GM06990 (cell line): ENCODE data around the gene HLA-DRB1.
"Not testable (repeated sequence)": the region's sequence is repeated elsewhere in the genome, so short reads cannot be mapped to it uniquely, and the experiment has no call there.

Experiments used
- DNase-seq: peaks from one replicate; pipeline ENCODE4 v3.0.0-alpha.2; 2011; ENCODE audit not compliant: insufficient read length; ENCODE audit errors: extremely low read depth
- H3K27me3 ChIP-seq: replicated peaks from 2 replicates; pipeline ENCODE4 v1.6.0; 2011; ENCODE audit warnings: low read length; ENCODE audit not compliant: control insufficient read depth, insufficient read depth
- H3K36me3 ChIP-seq: 2 replicates; pipeline ENCODE4 v1.5.1; 2011; ENCODE audit warnings: low read length; ENCODE audit not compliant: control insufficient read depth, insufficient read depth
- H3K4me3 ChIP-seq: replicated peaks from 2 replicates; pipeline ENCODE4 v1.5.1; 2011; ENCODE audit warnings: low read depth, mild to moderate bottlenecking, control low read depth, low read length
- TF ChIP-seq, protein P1 (sequence below): IDR thresholded peaks from 2 replicates; pipeline ENCODE4 v1.5.1; 2011; ENCODE audit warnings: low read length, control low read depth, mild to moderate bottlenecking, inconsistent platforms; ENCODE audit not compliant: insufficient read depth, poor library complexity, severe bottlenecking

Gene HLA-DRB1

DNA sequence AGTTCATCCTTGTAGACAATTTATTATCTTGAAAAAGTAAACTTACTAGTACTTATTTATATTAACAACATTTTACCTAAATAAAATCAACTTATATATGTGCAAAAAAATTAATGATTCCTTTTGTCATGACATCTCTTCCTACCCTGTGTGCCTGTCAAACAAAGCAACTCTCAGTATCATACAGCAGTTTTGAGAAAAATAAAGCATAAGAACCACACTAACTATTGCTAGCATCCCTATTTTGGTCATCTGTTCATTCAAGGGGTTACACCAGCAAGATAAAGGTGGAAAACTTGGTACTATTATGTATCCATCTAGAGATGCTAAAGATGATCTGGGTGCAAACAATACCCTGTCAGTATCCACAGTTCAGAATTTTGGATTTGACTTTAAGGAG lies 7.4 kb upstream of the HLA-DRB1 start:
- Histone ChIP-seq H3K27me3 (no peaks in the 10 kb centered on the region), H3K36me3 (no peaks in the 10 kb centered on the region), H3K4me3 (no peak overlapping the region)
- DNase-seq, result no peak
- TF ChIP-seq, protein P1, sequence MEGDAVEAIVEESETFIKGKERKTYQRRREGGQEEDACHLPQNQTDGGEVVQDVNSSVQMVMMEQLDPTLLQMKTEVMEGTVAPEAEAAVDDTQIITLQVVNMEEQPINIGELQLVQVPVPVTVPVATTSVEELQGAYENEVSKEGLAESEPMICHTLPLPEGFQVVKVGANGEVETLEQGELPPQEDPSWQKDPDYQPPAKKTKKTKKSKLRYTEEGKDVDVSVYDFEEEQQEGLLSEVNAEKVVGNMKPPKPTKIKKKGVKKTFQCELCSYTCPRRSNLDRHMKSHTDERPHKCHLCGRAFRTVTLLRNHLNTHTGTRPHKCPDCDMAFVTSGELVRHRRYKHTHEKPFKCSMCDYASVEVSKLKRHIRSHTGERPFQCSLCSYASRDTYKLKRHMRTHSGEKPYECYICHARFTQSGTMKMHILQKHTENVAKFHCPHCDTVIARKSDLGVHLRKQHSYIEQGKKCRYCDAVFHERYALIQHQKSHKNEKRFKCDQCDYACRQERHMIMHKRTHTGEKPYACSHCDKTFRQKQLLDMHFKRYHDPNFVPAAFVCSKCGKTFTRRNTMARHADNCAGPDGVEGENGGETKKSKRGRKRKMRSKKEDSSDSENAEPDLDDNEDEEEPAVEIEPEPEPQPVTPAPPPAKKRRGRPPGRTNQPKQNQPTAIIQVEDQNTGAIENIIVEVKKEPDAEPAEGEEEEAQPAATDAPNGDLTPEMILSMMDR, result no peak

DNA sequence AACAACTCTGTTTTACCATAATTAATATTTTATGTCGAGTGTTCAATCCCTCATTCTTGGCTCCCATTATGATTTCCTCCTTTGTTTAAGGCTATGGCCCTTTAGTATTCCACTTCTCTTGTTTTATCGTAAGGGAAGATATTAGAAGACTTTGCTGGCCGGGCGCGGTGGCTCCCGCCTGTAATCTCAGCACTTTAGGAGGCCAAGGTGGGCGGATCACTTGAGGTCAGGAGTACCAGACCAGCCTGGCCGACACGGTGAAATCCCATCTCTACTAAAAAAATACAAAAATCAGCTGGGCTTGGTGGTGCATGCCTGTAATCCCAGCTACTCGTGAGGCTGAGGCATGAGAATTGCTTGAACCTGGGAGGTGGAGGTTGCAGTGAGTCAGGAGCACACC lies 1.1 kb upstream of the HLA-DRB1 start:
- not testable (repeated sequence) for H3K36me3 ChIP-seq, H3K4me3 ChIP-seq, DNase-seq, H3K27me3 ChIP-seq

DNA sequence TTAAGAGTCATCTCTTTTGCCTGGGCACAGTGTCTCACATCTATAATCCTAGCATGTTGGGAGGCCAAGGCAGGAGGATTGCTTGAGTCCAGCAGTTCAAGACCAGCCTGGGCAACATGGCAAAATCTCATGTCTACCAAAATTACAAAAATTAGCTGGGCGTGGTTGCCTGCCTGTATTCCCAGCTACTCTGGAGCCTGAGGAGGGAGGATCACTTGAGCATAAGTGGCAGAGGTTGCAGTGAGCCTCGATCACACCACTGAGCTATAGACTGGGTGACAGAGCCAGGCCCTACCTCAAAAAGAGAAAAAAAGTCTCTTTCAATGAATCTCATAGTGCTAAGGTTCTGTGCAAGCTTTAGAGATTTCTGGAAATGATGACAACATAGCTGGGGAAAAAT lies 1.5 kb downstream of the HLA-DRB1 start:
- TF ChIP-seq, protein P1, result no peak
- no peak for DNase-seq
- H3K4me3 ChIP-seq, result peak overlapping the region; percentile 52
- no peaks in the 10 kb centered on the region for H3K27me3 ChIP-seq
- H3K36me3 ChIP-seq, result no peaks in the 10 kb centered on the region

DNA sequence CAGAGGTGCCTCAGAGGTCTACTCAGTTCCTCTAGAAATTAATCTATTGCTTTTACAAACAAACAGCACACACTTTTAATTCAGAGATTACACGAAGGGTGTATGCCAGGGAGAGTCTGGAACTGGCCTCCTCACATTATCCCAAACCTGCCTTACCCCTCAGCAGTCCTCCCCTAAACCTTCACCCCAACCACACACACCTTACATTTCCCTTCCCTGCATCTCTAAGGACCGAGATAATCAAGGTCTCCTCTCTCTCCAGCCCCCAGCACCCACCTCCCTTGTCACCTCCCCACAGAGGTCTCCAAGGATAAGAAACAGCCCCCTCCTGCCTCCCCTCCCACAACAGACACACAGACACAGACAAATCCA lies 6.1 kb downstream of the HLA-DRB1 start:
- no peak for DNase-seq
- TF ChIP-seq, protein P1, result no peak
- Histone ChIP-seq H3K36me3 (peaks cover 3% of the 10 kb centered on the region; the same call in 1 of the 2 replicates), H3K4me3 (no peak overlapping the region), H3K27me3 (no peaks in the 10 kb centered on the region)

DNA sequence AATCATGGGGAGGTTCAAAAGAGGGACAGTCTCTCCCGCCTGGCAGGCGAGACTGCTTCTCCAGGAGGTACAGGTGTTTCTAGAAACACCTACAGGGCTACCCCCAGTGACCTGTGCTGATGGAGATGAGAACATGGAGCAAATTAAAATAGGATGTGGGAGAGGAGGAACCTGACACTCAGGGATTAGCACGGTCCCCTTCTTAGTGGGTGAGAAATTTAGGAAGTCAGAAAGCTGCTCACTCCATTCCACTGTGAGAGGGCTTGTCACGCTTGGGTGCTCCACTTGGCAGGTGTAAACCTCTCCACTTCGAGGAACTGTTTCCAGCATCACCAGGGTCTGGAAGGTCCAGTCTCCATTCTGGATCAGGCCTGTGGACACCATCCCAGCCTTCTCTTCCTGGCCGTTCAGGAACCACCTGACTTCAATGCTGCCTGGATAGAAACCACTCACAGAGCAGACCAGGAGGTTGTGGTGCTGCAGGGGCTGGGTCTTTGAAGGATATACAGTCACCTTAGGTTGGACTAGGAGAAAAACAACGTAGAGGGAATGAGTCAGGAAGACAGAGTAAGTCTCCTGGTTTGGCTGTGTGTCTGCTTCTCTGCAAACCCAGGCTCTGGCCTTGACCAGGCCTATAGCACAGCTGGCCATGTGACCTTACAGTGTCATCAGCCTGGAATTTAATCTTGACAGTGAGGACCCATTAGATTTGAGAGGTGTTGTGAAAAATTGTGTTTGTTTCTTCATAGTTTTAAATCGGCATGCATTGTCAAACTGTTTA lies 8.1 kb downstream of the HLA-DRB1 start:
- Histone ChIP-seq H3K36me3 (peaks cover 3% of the 10 kb centered on the region; the same call in 1 of the 2 replicates), H3K4me3 (no peak overlapping the region), H3K27me3 (no peaks in the 10 kb centered on the region)
- TF ChIP-seq, protein P1, result no peak
- DNase-seq, result no peak

DNA sequence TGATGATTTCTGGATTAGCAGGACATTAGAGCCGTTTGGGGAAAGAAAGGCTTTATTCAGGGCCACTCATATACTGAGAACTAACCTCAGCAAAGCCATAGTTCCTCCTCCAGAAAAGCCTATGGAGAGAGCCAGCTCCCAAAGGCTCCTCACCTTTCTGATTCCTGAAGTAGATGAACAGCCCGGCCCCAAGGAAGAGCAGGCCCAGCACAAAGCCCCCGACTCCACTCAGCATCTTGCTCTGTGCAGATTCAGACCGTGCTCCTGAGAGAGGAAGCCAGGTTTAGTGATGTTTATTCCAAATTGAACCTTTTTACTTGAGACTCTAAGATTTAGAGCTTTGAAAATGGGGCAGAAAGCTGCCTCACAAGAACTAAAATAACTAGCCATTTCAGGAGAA lies 9.1 kb downstream of the HLA-DRB1 start:
- no peak for DNase-seq
- Histone ChIP-seq H3K4me3 (no peak overlapping the region), H3K27me3 (no peaks in the 10 kb centered on the region), H3K36me3 (peaks cover 3% of the 10 kb centered on the region; the same call in 1 of the 2 replicates)
- TF ChIP-seq, protein P1, result no peak
